HG02973 (cell line): ENCODE measurements around the gene KATNIP.

Experiments
- ATAC-seq: cut with Tn5 transposase; IDR thresholded peaks from one replicate; pipeline ENCODE4 v1.9.1; 2021; ENCODE audit warnings: moderate library complexity; ENCODE audit not compliant: unreplicated experiment

Gene KATNIP

DNA sequence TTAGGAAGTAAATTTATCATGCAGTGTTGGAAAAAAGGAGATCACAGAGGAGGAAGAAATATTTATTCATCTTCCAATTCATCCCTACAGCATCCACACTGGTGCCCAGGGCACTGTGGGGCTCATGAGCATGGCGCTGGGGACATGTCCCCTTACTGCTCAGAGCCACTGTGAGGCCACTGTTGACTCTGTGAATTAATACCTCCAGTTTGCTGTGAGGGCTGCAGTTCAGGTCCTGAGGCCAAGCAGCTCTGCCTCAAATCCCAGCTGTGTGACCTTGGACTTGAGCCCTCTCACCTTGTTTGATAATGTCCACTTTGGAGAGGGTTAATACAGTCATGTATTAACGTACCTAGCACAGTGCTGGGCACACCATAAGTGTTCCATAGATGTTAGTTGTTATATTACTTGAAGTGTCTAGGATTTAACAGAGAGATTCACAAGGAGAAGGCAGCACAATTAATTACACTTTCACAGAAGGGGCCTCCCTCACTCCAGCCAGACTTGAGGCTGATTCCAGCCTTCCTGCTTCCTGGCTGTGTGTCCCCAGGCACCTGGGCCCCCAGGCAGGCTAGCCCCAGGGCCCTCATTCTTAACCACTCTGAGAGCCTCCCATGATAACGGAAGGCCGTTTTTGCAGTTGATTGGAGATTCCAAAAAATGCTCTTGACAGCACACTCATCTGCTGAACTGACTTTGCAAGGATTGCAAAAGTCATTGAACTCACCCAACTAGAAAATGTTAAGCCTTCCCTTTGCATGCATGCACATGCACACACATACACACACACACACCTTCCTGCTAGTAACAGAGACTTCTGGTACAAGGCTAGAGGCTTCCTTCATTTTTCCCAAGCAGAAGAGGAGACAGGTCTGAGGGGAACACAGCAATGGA is 29.4 kb downstream of the KATNIP start:
- ATAC-seq, result no peak

DNA sequence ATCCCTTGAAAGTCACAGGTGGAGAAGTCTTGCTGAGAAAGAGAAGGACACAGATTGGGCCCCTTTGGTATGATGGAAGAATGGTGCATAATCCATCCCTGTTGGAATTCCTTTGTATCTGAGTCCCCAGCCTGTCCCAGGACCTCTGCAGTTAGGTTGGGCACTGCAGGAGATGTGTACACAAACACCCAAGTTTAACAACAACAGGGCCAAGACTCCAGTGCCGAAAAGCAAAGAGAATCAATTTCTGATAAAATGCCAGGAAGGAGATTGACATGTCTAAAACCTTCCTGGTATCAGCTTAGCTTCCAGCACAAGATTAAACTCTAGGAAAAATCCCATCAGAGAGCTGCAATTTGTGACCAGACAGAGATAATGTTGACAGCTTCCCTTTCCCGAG is 32.9 kb downstream of the KATNIP start:
- no peak for ATAC-seq

DNA sequence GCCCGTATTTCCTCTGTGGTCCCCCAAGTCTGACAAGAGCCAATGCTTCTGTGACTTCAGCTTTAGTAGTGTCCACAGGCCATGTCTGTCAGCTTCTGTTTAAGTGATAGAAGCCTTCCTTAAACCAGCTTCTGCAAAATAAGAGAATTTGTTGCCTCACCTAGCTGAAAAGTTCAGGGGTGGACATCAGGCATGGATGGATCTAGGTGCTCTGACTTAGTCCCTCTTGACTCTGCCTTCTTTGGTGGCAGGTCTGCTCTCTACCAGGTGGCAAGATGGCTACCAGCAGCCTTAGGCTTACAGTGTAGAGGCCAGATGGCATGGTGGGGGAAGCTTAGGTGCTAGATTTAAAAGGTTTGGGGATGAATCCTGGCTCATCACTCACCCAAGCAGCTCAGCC is 33.7 kb downstream of the KATNIP start:
- ATAC-seq, result no peak

DNA sequence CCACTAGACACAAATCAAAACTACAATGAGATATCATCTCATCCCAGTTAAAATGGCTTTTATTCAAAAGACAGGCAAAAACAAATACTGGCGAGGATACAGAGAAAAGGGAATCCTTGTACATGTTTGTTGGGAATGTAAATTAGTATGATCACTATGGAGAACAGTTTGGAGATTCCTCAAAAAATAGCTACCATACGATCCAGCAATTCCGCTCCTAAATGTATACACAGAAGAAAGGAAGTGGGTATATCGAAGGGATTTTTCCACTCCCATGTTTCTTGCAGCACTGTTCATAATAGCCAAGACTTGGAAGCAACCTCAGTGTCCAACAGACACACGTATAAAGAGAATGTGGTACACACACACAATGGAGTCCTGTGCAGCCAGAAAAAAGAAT is 35.3 kb downstream of the KATNIP start:
- no peak for ATAC-seq

DNA sequence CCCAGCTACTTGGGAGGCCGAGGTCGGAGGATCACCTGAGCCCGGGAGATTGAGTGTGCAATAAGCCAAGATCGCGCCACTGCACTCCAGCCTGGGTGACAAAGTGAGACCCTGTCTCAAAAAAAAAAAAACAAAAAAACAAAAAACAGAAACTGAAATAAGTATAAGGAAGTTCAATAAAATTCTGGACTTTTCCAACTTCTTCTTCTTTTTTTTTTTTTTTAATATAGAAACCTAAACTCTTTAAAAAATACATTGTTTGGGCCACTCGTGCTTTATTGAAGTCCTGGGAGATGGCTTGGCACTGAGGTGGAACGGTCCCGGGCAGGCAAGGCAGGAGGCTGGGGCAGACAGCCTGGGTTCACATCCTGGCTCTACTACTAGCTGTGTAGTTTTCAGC is 36.8 kb downstream of the KATNIP start:
- ATAC-seq, result no peak

DNA sequence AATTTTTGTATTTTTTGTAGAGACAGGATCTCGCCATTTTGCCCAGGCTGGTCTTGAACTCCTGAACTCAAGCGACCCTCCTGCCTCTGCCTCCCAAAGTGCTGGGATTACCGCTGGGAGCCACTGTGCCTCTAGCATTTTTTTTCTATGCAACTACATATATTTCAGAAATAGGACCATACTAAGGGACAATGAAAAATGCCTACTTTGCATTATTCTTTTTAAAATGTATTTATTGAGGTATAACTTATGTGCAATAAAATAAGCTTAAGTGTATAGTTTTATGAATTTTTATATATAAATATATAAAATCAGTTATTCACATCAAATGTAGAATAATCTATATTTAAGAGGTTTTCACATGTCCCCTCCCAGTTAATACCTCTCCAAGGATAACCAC is 38.1 kb downstream of the KATNIP start:
- no peak for ATAC-seq

DNA sequence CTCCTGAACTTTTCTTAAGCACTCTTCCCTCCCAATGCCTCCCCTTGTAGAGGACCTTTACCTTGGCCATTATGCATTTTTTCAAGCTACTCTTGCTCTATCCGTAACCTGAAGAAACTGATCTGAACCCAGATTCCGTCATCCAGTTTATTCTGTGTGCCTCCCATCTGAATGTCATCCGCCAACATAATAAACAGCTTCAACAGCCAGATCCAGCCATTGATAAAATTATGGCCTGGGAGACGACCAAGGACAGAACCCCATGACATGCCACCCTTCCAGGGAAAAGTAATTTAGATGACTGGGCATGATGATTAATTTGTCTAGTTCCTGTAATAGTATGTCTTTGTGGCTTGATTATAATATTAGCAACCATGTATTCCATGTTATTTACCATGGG is 41.9 kb downstream of the KATNIP start:
- ATAC-seq, result no peak

DNA sequence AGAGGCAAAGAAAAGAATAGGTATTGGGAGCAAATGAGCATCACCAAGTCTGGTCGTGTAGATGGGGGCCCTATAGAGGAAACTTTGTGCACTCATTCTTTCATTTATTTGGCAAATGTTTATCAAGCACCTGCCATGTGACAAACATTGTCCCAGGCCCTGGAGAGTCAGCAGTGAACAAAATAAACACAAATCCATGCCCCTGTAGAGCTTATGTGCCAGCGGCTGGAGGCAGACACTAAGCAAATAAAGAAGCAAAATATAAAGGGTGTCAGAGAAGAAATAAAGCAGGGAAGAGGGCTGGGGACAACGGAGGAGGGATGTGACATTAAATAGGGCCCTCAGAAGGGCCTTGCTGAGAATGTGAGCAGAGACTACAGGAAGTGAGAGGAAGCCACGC is 45.5 kb downstream of the KATNIP start:
- no peak for ATAC-seq

DNA sequence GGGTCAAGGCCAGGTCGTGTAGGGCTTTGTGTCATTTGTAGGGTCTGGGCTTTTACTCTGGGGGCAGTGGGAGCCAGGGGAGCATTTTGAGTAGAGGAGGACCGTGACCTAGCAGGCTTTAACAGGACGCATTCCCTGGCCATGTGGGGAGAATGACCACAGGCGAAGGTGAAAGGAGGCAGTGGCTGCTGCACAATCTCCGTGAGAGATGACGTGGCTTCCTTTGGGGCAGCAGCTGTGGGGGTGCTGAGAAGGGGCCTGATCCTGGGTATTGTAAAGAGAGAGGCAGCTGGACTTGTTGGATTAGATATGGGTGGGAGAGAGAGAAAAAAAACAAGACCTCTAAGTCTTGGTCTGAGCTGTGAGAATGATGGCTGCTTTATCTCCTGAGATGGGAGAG is 46.0 kb downstream of the KATNIP start:
- ATAC-seq, result no peak

DNA sequence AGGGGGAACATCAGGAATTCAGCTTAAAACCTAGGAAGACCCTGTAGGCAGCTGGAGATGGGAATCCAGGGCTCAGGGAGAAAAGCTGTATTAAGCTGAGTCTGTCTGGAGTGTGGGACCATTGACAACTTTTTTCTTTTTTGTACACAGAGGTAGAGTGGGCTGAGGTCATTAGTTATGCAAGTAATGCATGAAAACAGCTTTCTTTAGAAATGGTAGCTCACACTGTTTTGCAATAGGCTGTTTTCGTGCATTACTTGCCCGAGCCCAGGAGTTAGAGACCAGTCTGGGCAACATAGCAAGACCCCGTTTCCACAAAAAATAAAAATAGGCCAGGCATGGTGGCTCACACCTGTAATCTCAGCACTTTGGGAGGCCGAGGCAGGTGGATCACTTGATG is 46.5 kb downstream of the KATNIP start:
- no peak for ATAC-seq

DNA sequence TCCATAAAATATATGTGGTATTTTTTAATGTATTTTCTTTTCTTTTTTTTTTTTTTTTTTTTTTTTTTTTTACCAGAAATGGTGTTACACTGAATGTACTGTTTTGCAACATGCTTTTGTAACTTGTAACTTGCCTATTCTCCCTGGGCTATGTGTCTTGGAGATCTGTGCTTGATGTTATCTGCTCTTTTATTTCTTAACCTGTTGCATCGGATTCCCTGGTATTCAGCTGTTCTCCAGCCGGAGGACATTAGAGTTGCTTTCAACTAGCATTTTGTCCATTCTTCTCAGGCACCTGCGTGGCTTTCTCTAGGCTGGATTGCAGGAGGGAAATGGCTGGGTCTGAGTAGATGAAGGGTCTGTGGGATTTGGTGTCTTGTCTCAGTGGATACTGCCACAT is 47.4 kb downstream of the KATNIP start:
- ATAC-seq, result no peak

DNA sequence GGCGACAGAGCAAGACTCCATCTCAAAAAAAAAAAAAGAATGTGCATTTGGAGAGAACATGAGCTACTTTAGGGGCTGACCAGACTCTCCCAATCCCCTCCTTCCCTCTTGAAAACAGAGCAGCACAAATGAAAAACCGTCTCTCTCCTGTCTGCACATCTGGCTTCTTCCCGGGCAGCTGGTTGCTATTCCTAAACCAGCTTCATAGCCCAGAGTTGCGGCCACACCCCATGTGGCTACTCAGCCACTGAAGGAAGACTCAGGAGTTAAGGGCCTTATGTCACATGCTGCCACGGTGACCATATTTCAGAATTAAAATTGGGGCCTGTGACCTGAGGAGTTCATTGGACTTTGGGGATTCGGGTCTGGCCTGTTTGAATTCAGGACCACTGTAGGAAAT is 48.3 kb downstream of the KATNIP start:
- ATAC-seq, result no peak

DNA sequence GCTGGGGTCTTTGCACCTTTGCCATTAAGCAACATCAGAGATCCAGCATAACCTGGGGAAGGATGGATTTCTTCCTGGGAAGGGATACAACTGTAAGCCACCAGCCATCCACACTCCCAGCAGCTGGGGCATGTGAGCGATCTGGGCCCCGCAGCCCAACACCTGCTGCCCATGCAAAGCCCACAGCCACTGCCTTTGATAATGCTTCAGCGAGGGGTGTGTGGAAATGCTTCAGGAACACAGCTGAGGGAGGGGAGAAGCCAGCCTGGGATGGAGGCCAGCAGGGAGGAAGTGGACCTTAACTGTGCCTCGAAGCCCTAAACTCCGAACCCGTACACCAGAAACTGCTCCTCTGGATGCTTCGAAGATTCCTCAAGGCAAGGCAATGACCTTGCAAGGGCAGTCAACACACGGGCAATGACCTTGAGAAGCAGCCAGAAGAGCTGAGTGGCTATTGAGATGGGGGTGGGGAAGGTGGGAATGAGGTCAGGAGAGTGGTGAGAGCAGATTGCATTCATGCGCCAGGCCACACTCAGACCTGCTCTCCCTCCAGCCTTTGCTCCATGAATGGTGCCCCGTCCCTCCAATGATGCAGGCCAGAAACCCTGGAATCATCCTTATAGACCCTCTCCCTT is 49.1 kb downstream of the KATNIP start:
- ATAC-seq, result no peak

DNA sequence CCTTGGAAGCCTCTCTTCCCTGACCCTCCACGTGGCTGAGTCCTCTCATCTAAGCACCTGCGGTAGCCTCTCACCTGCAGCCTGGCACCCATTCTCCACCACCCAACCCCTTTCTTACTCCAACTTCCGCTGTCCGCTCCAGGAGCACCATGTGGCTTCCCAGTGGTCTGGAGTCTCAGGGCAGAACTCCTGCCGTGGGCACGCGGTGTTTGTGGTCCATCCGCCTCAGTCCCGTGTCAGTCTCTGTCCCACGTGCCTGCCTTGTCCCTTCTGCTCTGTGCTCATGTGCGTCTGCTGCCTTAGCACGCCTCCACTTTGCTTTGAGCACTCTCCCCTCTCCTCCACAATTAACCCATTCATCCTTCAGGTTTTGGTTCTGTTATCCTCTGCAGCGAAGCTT is 49.7 kb downstream of the KATNIP start:
- no peak for ATAC-seq
